GM19023 (cell line): ENCODE results near the gene RAB6A.
"Not testable (repeated sequence)": the region's sequence is repeated elsewhere in the genome, so short reads cannot be mapped to it uniquely, and the experiment has no call there.

ENCODE experiments used
- ATAC-seq: cut with Tn5 transposase; IDR thresholded peaks from one replicate; pipeline ENCODE4 v1.9.1; 2021; ENCODE audit warnings: mild to moderate bottlenecking, moderate library complexity; ENCODE audit not compliant: unreplicated experiment

The RAB6A gene

DNA sequence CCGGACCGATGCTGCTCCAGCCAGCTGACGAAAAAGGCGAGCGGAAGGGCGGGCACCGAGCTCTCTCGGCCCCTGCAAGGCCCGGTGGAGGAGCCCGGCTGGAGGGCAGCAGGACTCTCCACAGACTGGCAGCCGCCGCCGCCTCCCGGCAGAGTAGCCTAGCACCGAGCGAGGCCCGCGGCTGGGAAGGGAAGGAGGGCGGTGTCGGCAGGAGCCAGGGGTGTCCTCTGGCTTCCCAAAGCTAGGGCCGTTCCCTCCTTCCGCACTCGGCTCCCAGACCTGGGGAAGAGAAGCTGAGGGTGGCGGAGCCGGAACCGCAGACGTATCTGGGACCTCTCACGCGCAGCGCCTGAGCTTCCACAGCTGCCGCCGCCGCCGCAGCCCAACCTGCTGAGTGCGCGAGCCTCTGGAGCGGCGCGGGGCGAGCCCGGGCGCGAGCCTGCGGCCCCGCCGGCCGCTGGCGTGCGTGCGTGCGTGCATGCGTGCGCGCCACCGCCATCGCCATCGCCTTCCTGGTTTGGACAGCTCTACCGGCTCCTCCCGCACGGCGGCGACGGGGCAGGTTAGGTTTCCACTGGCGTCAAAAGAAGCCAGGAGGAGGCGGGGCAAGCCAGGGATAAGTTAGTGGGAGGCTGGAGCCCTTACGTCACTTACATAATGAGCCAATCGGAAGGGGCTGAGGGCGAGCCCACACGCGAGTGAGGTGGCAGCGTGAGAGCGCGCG is at the start of gene RAB6A:
RAB6A (minus strand) TSS at position 396 of the 724 bp plus-strand sequence. CDS start 439 bp downstream, outside the sequence.
- peak; percentile 93 for ATAC-seq

DNA sequence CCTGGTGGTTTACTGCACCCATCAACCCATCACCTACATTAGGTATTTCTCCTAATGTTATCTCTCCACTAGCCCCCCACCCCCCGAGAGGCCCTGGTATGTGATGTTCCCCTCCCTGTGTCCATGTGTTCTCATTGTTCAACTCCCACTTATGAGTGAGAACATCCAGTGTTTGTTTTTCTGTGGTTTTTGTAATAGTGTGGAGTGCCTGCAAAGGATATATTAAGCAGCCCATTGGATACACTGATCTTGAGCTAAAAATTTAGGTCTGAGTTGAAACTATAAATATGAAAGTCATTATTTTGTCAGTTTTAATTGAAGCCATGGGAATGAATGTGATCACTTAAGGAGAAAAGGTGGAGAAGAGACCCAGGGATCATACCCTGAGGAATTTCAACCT is 49.8 kb upstream of the RAB6A start:
- no peak for ATAC-seq

DNA sequence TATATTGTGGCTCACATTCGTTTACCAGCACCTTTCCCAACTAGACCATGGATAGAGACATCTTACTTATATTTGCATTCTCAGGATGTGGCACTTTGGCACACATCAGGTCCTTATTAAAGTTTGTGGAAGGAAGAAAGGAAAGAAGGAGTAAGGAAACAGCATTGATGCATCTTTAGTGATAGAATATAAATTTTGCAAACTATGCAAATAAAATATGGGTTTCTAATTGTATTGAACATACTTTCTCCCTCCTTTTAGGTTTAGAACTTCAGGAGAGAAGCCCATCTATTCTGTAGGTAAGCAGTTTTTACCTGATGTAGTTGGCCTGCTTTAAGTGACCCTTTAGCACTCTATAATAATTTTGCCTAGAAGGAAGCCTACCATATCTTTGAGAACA is 47.2 kb upstream of the RAB6A start:
- no peak for ATAC-seq

DNA sequence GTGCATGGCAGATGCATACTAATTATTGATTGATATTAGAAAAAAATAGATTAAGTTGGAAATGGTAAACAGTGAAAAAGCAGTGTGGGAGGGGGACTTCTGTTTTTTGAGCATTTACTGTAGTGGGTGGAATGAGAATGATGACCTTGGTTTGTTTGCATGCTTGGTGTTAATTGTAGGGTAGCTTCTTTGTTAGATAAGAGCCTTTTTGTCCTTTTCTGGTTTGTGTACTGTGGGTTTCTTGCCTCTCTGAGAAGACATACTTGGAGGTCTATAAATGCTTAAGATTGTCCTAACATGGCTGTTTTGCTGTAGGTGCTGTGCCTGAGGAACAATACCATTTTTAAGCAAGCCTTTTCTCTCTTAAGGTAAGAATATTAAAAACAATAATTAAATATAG is 43.8 kb upstream of the RAB6A start:
- ATAC-seq, result no peak

DNA sequence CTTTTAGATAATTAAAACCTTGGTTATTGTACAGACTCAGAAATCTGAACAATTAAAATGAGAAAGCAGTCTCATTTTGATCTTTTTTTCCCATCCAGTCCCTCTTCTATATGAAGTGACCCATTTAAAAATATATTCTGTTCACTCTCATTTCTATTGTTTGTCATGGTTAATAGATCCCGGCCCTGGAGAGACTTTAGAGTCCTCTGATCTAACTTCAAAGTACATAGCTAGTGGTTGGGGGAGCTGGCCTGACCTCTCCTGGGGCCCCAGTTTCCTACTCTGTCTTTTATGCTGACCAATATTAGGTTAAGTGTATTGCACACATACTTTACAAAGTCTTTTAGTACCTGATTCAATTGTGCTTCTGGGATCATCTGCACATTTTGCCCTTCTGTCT is 40.3 kb upstream of the RAB6A start:
- no peak for ATAC-seq

DNA sequence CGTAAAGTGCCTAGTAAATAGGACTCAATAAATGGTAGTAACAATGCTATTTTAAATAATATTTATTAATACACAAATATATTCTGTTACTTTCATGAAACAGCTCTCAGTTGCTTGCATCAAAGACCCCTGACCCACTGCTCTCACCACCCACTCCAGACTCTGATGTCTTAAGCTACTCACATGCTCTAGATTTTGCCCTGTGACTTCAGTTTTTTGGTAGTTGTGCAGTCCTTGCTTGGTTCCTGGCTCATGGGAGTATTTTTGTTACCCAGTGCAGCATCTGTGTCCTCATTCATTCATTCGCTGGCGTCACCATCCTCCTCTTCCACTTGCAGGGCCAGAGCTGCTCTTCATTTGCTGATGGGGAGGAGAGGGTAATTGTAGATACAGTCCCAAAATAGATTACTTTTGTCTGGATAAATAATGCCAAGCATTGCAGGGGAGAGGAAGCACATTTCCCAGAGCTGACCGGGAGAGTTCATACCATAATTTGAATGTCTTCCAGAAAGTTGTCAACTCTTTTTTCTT is 39.5 kb upstream of the RAB6A start:
- no peak for ATAC-seq

DNA sequence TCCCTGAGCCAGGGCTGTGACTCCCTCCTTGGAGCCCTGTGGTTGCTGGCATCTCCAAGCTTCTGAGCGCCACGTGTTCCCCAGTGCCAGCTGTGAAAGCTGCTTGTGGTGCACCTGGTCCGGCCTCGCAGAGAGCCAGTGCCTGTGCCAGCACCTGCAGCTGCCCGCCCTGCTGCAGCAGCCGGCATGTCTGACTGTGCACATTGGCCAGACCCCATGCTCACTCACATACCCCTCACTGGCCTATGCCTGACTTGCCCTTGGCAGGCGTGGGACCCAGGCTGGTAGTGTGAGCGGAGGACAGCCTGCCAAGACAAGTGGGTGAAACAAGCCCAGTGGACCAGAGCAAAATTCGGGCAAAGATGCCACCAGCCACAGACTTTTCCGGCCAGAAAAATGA is 36.6 kb upstream of the RAB6A start:
- no peak for ATAC-seq

DNA sequence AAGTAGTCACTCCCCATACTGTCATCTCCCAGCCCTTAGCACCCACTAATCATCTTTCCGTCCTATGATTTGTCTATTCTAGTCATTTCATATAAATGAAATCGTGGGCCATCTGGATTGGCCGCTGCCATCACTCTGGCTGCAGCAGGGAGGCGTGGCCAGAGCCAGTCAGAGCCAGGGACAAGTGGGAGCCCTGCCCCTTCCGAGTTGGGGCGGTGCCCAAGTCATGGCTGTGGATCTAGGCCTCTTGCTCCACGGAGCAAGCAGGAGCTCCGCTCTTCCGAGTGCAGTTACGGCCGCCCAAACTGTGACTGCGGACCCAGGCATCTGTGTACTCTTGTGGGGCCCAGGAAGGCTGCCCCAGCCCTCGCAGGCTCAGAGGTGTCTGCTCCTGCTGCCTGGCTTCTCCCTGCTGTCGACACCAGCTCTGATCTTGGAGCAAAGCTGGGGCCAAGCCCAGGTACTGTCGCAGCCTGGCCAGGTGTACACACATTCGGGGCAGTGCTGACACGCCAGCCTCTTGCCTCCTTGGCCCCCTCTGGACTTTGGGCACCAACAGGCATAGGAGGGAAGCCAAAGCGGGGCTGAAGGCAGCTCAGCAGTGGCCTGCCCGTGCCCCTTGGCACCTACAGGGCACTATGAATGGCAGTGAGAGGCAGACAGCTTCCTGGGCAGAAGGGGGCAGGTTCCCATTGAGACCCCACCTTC is 35.2 kb upstream of the RAB6A start:
- ATAC-seq, result no peak

DNA sequence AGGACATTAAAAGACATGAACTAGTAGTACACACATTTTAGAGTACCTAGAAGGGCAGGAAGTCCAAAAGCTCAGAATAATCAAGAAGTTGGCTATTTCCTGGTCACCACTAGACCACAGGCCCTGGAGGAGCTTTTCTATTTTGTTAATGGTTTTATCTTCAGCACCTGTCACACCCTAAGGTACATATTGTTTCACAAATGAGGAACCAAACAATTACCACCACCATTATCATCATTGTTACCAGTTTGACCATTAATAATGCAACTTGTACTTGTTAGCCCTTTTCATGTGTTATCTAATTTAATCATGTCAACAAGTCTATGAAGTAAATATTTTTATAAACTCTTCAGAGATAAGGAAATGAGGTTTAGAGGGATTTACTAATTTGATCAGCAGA is 31.7 kb upstream of the RAB6A start:
- ATAC-seq, result no peak

DNA sequence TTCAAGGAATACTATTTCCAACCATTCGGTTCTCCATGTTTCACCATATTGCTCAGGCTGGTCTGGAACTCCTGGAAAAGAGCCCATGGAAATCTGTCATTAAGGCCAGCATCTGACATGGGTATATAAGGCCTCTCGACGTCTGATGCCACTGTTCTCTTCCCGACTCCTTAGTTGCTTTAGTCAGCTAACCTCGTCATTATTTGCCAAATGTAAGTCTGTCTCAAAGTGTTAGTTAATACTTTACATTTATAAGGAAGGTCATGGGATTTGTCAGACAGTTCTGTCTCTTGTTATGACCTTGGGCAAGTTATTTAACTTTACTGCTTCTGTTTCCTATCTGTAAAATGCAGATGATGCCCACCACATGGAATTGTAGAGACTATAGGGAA is 28.4 kb upstream of the RAB6A start:
- no peak for ATAC-seq

DNA sequence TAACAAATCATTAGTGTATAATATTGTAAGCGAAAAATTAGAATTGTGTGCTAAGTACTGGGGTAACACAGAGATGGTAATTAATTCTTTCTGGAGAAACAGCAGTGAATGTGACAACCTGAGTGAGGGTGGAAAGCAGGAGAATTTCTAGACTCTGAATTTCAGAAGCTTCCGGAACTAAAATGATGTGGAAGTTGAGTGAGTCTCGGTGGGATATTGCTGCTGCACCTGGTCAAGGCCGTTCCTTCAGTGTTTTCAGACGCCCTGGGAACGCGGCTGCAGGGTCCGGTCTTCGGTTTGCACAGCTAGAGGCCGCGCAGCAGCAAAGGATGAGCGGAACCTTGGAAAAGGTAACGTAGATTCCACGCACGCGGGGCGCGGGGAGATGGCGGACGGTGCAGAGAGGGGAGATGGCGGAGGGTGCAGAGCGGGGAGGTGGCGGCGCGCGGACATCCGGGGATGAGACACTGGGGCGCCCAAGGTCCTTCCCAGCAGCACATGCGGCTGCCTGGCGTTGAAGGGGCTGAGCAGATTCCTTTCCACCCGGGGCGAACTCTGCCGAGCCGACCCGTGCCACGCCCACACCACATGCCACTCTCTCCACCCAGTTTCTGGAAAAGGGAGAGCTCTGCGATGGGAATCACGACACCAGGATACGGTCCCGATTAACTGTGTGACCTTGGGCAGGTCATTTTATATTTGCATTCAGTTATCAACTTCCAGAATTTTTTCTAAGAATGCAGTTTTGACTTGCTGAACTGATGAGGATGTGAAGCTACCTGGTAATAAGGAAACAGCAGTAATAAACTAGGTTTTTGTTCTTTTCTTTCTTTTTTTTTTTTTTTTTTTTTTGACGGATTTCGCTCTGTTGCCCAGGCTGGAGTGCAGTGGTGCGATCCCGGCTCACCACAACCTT is 27.0 kb upstream of the RAB6A start, which contains the start of gene MRPL48:
MRPL48 (plus strand) TSS at position 232 of the 916 bp plus-strand sequence; CDS start at position 330, 98 bp downstream.
- peak; percentile 95 for ATAC-seq

DNA sequence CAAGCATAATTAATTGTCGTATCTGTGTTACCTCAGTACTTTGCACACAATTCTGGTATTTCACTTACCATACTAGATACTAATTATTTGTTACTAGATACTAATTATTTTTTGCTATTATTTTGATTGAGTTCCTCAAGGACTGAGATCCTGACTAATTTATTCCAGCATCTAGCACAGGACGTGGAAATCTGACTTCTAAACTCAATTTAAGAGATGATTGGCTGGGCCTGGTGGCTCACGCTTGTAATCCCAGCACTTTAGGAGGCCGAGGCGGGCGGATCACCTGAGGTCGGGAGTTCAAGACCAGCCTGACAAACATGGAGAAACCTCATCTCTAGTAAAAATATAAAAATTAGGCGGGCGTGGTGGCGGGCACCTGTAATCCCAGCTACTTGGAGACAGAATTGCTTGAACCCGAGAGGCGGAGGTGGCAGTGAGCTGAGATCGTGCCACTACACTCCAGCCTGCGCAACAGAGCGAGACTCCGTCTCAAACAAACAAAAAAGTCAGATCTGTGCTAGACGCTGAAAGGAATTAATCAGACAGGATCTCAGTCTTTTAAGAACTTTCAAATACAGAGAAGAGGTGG is 26.3 kb upstream of the RAB6A start:
- ATAC-seq, result no peak

DNA sequence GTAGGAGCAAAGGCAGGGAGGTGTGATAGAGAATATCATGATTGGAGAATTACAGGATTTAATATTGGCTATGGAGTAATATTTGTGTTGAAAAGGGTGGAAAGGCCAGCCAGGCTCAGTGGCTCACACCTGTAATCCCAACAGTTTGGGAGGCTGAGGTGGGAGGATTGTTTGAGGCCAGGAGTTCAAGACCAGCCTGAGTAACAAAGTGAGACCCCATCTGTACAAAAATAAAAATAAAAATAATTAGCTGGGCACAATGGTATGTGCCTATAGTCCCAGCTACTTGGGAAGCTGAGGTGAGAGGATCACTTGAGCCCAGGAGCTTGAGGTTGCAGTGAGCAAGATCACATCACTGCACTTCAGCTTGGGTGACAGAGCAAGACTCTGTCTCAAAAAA is 24.6 kb upstream of the RAB6A start:
- ATAC-seq, result not testable (repeated sequence)

DNA sequence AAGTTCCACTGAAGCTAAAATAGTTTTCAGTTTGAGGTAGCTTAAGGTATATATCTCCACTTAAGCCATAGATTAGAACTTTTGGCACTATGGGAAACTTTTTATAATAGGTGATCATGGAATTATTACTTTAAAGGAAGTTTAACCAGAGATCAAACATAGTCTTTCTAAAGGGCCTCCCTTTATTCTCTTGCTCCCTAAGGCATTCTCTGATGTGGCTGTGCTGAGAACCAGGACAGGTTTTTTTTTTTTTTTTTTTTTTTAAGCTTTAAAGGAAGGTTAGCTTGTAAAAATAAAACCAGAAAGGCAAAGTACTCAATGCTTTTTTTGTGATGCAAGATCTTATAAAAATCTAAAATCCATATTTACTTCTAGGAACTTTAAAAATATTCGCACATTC is 23.9 kb upstream of the RAB6A start:
- no peak for ATAC-seq

DNA sequence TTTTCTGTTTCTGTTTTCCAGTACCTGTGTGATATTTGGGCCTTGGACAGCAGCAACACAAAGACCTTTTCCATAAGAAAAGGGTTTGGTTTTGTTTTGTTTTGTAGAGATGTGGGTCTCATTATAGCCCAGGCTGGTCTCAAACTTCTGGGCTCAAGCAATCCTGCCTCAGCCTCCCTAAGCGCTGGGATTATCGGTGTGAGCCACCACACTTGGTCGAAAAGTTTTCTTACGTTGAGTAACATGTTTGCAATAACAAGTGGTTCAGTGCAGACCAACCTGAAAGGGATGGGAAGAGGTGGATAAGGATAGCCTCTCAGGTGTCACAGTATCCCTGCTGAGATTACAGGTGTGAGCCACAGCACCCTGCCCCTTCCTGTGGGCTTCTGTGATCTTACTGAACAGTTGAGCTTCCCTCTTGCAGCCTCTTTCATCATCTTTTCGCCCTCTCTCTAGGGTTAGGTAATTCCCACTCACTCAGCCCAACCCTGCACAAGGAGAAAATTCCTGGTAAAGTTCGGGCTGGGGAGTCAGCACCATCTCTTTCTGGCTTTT is 23.3 kb upstream of the RAB6A start:
- no peak for ATAC-seq

DNA sequence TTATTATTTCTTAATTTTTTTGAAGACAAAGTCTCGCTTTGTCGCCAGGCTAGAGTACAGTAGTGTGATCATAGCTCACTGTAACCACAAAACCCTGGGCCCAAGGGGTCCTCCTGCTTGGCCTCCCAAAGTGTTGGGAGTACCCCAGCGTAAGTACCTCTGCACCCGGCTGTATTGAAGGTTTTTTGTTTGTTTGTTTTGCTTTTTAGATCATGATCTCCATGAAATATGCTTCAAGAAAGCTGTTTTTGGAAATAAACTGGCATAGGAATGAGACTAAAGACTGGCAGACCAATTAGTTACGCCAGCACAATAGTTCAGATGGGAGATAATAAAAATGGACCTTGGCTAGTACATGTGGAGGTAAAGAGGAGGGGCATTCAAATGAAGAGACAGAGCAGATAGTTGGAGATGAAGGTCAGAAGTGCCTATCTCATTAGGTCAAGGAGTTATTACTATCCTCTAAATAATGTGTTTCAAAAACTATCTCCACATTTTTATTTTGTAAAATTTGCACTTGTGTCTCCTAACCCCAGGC is 22.7 kb upstream of the RAB6A start:
- no peak for ATAC-seq

DNA sequence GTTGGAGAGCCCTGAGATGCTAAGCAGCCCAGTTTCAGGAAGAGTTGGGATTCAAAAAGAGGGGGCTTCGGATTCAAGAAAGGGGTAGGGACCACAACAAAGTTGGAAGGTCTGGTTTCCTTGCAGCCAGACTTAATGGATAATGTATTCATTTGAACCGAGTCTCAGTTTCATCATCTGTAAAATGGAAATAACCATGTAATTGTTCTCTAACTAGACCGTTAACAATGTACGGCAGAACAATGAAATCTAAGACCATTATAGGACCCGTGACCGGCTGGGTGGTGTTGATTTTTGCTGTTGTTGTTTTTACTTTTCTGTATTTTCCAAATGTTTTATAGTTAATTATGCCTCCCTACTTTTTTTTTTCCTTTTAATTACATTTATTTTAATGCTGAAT is 20.4 kb upstream of the RAB6A start:
- no peak for ATAC-seq

DNA sequence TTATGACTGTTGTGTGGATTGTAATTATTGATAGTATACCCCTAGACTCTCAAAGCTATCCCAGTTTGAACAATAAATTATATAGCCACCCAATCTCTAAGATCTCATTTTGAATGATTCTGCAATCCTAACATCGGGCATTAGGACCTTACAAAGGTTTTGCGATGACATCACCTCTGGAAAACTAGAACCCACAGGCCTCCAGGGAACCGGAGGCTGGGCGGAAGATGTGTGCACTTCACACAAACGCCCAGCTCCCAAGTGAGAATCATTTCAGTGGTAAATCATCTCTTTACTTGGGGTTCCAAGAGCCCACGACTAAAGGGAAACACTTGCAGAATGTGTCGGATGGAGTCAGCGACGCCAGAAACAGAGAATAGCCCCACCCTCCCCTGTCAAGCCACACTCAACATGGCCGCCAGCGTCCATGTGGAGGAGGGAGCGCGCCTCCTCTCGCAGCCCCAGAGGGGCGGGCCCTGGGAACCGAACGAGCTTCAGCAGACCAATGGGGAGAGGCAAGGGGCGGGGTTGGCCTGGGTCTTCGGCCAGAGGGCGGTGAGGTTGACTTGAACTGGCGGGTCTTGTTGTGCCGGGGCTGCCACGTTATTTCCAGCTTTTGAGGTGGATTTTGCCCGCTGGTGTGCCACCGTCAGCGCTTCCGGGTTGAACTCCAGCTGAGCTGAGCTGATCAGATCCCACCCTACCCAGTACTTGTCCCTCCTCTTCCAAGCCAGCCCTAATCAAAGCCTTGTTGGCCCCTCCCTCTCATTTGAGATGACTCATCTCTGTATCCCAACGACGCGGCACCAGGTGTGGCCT is 18.4 kb upstream of the RAB6A start:
- peak; percentile 100 for ATAC-seq

DNA sequence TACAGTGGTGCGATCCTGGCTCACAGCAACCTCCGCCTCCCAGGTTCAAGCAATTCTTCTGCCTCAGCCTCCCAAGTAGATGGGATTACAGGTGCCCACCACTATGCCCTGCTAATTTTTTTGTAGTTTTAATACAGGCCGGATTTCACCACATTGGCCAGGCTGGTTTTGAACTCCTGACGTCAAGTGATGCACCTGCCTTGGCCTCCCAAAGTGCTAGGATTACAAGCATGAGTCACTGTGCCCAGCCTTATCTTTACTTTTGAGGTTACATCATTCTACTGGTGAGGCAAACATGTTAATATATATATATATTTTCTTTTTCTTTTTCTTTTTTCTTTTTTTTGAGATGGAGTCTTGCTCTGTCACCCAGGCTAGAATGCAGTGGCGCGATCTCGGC is 9.9 kb upstream of the RAB6A start:
- not testable (repeated sequence) for ATAC-seq
